AG20443 (cell line): ENCODE measurements around the gene LIMK2.
A peak's percentile ranks its signal among the peaks of the same experiment; 100 is the strongest.
"Not testable (repeated sequence)": the region's sequence is repeated elsewhere in the genome, so short reads cannot be mapped to it uniquely, and the experiment has no call there.

Experiments used
- DNase-seq: peaks from one replicate; pipeline ENCODE4 v3.0.0; 2012; ENCODE audit warnings: low spot score, mixed read lengths

LIMK2 gene

DNA sequence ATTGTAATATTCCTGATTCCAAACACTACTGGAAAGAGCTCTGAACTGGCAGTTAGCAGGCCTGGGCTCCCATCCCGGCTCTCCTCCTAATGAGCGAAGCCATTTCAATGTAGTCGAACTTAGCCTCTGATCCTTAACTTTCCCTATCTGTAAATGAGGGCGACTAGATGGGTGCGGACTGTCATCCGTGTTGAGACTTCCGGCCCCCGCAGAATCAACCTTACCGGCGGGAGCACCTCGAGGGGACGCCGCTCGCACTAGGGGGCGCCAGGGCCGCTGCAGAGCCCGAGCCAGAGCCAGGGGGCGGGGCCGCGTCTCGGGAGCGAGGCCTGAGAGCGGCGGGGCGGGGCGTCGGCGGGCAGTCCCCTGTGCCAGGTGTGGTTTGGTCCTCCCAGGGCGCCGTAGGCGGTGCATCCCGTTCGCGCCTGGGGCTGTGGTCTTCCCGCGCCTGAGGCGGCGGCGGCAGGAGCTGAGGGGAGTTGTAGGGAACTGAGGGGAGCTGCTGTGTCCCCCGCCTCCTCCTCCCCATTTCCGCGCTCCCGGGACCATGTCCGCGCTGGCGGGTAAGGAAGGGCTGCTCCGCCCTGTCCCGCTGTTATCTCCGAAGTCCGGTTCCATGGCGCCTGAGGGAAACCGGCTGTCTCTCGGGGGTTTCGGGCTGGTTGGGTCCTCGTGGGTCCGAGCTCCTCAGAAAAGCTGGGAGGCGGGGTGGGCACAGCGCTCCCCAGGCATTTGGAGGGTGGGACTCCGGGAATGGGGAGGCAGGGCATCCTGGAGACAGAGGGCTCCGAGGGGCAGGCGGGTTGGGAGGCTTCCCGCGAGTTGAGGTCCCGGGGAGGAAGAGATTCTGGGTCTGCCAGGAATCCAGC lies at the start of gene LIMK2:
Gene LIMK2 (plus strand): TSS at position 437 of the 869 bp plus-strand sequence. CDS start 111 bp downstream, at position 548.
- DNase-seq = peak; percentile 98

DNA sequence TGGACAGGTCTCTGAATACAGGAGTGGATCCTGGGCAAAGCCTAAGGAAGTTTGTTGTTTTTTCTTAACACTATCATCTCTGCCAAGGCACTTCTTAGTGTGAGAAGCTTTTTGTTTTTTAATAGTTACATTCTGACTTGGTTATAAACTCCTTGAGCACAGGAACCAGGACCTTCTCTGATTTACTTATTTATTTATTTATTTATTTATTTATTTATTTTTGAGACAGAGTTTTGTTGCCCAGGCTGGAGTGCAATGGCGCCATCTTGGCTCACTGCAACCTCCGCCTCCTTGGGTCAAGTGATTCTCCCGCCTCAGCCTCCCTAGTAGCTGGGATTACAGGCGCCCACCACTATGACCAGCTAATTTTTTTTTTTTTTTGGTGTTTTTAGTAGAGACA lies 41.1 kb upstream of the LIMK2 start:
- DNase-seq = no peak

GRCh38 chr22:31171734-31172133 lies 40.4 kb upstream of the LIMK2 start:
- not testable (repeated sequence) for DNase-seq

GRCh38 chr22:31173386-31174145 lies 38.5 kb upstream of the LIMK2 start:
- peak; percentile 74 for DNase-seq

- DNase-seq = no peak
These were observed 35.2 kb upstream of the LIMK2 start for GRCh38 chr22:31176923-31177322.

DNA sequence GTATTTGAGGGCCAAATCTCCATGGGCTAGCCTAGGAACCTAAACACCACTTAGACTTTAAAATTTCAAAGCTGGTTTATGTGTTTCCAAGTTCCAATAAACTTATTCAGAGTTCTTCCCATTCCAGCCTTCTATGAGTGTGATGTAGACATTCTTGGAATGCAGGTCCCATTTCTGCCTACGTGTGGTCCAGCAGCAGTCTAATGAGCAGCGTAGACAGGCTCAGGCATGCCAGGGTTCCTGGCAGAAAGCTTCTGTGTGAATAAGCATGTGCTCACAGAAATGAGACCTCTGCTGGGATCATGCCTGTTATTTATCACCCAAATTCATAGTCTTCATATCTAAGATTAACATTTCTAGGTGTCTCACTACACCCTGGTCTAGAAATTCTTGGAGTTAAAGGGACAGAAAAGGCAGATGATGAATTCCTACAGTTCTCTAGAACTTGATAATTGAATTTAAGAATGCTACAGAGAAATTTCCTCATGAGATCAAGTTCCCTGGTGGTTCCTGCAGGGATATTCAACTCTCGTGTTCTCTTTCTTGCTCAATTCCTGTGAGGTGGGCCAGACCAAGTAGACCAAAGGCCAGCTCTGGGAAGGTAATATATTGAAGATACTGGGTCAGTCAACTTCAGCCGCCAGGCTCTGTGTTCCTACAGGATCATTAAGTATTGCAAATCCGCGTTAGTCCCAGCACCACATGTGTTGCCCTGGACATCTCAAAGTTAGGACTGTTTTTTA lies 34.5 kb upstream of the LIMK2 start:
- peak; percentile 90 for DNase-seq

GRCh38 chr22:31178859-31179258 lies 33.2 kb upstream of the LIMK2 start:
- no peak for DNase-seq

DNA sequence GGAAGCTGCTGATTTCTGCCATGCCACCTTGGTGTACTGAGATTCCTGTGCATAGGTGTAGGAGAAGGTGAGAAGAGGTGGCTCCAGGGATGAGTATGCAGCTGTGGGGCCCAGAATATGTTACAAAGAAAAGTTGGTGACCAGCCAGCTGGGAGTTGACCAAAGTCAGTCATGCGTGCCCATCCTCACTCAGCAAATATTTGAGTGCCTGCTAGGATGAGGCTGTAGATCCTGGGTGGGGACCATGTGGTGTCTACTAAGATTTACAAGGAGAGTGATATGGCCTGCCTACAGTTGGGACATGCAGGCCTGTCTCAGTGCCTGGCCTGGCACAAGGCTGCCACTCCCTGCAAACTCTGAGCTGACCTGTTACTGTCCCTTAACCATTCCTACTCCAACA lies 32.8 kb upstream of the LIMK2 start:
- peak; percentile 59 for DNase-seq

- DNase-seq = no peak
These were observed 28.1 kb upstream of the LIMK2 start for GRCh38 chr22:31184015-31184414.

GRCh38 chr22:31185056-31185455 lies 27.0 kb upstream of the LIMK2 start:
- no peak for DNase-seq

DNA sequence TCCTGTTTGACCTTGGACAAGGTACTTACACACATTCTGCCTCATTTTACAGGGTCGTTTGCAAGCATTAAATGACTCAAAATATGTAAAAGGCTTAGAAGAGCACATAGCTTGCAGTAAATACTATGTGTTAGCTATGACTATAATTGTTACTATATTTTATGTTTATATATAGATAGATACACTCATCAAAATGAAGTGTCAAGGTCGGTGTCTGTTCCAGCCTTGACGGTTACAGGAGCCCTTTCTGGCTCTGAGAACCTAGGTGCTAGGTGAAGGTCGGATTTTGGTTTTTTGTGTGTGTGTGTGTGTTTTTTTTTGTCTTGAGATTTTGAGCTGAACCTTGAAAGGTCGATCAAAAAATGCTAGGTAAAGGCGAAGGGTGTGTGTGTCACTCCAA lies 24.5 kb upstream of the LIMK2 start:
- no peak for DNase-seq

- DNase-seq = no peak
These were observed 19.6 kb upstream of the LIMK2 start for GRCh38 chr22:31192513-31192912.

DNA sequence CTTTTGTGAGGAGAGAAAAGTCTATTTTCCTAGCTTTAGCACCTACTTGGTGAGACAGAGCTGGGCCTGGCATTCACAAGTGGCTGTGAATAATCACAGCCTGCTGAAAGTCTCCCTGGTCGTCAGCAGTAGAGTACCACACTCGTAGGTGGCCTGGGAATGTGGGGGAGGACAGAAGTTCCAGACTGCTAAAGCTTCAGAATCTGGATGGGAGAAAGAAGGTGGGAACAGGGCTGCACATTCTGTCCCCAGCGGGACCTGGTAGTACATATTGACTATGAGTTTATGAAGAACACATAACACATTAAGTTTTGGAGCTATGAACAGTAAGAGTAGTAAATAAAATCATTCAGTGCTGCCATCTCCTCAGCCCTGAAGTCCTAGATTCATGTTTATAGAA lies 19.0 kb upstream of the LIMK2 start:
- no peak for DNase-seq

GRCh38 chr22:31194681-31195080 lies 17.4 kb upstream of the LIMK2 start:
- DNase-seq = not testable (repeated sequence)

DNA sequence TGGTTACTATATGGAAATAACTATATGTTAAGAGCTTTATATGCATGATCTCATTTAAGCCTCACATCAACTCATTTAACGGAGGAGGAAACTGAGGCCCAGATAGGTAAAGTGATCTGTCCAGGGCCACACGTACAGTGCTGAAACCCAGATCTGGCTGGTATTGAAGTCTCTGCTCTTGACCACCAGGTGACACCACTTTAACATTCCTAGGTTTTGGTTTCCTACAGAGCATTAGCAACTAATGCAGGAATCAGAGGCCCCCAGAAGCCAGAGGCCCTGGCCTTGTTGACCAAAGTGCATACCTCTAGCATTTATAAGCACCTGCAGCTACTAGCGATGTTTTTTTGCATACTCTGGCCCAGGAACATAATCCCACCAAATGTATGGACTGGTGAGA lies 12.9 kb upstream of the LIMK2 start:
- no peak for DNase-seq

DNA sequence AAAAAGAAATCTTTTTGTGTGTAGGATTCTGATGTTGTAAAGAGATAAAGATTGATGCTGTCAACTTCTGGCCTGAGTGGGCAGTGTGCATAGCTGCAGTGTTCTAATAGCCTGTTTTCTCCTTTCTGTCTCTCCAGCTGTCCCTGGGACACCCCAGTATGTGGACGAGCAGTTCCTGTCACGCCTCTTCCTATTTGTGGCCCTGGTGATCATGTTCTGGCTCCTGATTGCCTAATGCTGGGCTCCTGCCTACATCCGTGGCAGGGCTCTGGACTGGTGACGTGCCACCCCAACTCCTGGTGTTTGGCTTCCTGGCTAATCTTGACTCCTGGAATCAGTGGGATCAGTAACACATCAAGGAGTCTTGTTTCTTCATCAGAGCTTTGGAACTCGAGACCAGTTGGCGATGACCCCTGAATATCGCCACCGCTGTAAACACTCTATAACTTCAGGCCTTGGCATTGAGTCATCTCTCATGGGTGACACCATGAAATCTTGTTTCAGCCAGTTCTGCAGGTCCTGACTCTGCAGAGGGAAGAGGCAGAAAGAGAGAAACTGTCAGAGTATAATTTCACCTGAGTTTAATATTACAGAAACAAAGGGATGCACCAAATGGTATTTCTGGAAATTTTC lies 7.6 kb upstream of the LIMK2 start:
- DNase-seq = not testable (repeated sequence)

- not testable (repeated sequence) for DNase-seq
These were observed 7.0 kb upstream of the LIMK2 start for GRCh38 chr22:31205059-31205458.

- not testable (repeated sequence) for DNase-seq
These were observed 5.6 kb upstream of the LIMK2 start for GRCh38 chr22:31206460-31206859.

DNA sequence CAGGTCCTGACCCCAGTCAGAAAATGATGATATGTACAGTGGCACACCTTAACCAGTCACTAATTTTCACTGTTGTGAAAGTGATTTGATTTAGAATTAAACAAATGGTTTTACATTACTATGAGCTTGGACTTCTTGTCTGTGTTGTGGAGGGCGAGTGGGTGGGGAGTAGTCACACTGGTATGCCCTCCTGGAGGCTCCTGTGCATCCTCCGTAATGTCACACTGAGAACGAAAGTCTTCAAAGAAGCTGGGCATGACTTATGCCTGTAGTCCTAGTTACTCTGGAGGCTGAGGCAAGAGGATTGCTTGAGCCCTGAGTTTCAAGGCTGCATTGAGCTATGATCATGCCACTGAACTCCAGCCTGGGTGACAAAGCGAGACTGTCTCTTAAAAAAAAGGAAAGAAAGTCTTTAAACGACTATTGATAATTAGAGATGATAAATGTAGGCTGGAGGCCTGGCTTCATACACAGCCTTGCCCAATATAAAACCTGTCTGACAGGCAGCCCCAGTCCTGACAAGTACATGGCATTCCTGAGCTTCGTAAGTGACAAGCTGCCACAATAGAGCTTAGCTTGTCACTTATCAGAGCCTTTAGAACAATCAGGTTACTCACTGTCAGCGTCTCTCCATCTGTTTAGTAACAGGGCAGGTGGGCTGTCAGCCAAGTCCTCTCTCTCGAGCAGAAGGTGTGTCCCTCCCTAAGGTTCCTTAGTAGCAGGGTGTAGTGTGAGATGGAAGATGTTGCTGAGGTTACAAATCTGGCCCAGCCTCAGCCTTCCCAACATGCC lies 5.0 kb upstream of the LIMK2 start:
- no peak for DNase-seq

DNA sequence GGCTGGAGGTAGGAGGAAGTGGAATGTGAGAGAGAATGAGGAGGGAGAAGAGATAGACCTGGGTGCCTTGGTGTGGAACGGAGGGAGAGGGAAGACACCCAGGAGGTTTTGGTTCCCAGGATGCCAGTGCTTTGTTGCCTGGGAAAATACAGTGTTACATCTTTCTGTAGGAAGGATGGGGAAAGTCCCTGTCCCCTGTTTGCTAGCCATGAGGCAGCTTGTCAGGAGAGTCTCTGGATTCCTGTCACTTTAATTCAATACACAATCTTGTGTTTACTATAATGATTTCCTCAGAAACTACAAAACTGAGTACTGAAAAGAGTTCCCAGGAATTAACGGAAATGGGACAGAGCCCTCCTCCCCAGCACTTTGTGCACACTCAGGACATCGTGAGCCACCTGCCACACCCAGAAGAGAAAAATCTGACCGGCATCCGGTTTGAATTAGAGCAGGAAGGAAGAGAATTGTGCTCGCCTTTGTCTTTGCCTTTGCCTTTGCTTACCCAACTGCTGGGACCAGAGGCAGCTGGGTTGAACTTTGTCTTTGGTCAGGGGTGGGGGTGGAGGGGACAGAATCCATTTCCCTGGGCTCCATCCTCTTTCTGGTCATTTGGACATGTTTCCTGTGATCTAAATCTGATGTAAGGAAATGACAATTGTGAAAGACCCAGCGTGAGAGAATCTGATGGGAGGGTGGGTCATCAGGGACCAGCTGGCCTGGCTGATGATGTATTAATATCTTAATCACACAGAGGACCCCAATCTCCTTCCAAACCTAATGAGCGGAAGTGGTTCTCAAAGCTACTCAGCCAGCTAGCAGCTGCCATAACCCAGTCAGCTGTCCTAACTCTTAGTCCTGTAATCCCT lies 1.3 kb upstream of the LIMK2 start:
- peak; percentile 66 for DNase-seq
